ENCODE measurements around the gene CTNNA2. TPM values are rescaled to one million over a fixed set of nuclear protein-coding genes. Genes with fewer than 3 reads are reported as not detected.

CTNNA2 gene
- total and polyA plus RNA-seq, 2 of the 8 experiments (the other 6 are each of a cell fraction or from before 2014, with no cell fraction given) = 3.9 to 9.0 TPM

- TF ChIP-seq CTBP2 (IDR thresholded peaks at IDR 0.05; ENCODE audit: borderline replicate concordance, insufficient read depth, insufficient read length, low read length) (no peak), CBX5 (IDR thresholded peaks at IDR 0.05; ENCODE audit: low read depth, low read length) (no peak), NRF1 (IDR thresholded peaks at IDR 0.05; ENCODE audit: low read depth, low read length) (no peak), EGR1 (IDR thresholded peaks at IDR 0.05; ENCODE audit: borderline replicate concordance, low read depth, low read length) (no peak)
Measured at GRCh38 chr2:80257450-80257849, 744.6 kb downstream of the CTNNA2 start (continued).

Measured in H1 (cell line).